NCI-H2081 treated with DMSO at 0.1 percent for 48 hours (cell line): Measurements from ENCODE around the gene SMARCA4.
A peak's percentile ranks its signal among the peaks of the same experiment; 100 is the strongest.

Experiments used
- DNase-seq: peaks from one replicate; lab custom pipeline; 2025; lab: John Stamatoyannopoulos, UW

Gene SMARCA4

DNA sequence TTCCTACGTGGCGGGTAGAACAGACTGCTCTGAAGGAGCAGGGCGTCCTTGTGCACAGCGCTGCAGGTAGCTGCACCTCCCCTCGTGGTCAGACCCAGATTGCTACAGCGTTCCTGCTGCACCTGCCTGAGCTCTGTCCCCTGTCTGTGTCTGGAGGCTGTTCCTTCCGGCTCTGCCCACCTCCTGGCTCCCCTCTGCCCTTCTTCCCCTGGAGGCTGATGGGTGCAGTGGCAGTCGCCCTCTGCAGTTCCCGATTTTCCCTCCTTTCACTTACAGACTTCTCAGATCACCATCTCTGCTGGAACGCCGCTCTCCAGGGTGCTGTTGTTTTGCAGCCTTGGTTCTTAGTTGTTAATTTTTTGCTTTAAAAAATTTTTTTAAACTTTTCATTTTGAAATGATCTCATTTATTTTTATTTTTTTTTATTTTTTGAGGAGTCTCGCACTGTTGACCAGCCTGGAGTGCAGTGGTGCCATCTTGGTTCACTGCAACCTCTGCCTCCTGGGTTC, 53.6 kb downstream of the SMARCA4 start:
- DNase-seq = no peak

DNA sequence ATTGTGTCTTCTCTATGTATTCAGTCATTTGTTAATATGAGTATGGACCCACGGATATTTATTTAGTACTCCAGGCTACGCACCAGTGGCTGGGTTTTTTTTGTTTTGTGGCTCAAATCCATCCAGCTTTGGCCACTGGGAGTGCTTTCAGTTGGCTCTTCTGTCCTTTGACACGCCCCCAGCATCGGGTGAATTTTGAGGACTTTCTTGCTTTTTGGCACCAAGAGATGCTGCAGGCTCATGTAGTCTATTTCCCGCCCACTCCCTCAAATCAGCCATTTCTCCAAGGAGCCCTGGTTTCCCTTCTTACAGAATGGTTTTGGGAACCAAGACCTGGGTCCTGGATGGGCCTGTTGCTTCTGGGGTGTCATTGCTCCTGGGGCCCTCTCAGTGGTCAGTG, 55.8 kb downstream of the SMARCA4 start:
- DNase-seq = no peak

DNA sequence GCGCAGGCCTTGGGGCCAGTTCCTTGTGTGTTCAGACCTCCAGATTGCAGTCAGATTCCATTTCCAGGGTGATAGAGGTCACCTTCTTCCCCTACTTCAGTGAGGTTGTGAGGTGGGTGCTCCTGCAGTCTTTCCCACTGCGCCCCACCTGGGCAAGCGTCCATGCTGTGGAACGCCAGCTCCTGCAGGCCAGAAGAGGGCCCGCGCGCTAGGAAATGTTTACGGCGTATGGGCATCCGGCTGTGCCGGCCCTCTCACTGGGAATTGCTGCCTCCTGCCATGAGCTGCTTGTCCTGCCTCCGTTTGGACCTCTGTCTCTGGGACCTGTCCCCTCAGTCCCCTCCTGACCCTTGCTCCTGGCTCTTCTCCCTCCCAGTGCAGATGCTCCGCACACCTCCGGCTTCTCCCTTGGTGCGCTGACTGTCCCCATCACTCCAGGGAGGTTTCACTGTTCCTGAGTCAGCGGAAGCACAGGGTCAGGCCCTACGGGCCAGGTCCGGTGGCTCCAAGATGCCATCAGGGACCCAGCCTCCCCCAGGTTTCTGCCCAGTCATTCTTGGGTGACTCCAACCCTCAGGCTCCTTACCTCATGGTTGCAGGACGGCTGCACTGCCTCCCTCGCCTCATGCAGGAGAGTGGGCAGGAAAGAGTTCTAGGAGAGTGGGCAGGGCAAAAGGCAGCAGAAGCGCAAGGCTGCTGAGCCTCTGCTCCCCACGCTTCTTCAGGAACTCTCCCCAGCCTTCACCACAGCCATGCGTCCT, 56.6 kb downstream of the SMARCA4 start:
- no peak for DNase-seq

DNA sequence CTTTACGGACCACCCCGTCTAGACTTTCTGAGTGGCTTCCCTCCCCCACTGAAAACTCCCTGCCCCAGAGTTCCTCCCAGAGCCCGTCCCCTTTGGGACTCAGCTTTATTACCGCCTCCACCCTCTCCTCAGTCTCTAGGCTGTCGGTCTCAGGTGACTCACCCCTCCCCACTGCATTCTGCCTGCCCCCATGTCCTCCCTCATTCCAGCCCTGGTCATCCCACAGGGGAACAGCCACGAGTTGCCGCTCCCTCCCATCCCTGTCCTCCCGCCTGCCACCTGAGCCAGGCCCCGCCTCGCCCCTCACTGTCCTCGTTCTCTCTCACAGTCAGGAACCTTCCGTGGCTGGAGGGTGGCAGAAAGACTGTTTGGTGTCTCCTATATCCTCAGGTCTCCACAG, 57.3 kb downstream of the SMARCA4 start:
- DNase-seq = no peak

DNA sequence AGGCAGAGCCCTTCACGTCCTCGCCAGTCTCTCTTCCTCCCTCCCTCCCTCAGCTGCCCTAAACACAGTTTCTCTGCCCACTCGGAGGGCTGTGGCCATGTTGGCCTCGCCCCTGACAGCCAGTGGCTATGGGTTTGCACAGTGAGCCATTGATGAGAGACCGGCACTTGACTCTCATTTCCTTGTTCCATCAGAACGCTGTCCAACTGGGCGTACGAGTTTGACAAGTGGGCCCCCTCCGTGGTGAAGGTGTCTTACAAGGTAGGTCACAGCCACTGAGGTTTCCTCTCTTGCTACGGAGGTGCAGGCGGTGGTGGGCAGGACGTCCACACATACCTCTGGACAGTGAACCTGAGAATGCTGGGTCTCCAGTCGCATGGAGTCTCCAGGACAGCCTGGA, 57.9 kb downstream of the SMARCA4 start:
- no peak for DNase-seq

DNA sequence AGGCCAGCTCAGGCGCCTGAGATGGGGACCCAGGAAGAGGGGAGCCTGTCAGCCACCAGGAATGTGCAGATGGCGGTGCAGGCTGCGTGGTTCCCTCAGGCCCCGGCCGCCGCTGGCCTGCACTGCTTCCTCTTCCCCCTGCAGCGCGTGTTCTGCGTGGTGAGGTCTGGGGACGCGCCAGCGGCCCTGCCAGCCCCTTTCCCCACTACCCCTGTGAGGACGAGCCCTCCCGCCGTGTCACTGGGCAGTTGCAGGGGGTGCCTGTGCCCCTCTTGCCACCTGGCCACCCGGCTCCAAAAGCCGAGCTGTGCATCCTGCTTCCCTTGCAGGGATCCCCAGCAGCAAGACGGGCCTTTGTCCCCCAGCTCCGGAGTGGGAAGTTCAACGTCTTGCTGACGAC, 58.4 kb downstream of the SMARCA4 start:
- DNase-seq = no peak

DNA sequence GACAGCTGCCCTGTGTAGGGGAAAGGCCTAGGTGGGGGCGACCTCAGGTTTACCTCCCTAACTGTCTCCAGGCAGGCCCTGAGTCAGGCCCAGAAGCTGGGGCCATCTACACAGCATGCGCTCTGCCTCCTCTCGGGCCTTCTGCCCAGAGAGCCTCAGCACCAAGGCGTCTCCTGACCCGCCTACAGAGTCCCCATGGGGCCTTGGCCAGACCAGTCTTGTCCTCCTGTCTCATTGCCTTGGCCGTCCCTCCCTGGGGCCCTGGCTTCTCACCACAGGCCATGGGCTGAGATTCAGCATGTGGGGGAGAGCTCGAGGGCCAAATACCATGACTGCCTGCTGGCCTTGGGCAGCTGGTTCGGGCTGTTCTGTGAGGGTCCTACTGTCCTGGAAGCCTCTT, 59.0 kb downstream of the SMARCA4 start:
- DNase-seq = no peak

DNA sequence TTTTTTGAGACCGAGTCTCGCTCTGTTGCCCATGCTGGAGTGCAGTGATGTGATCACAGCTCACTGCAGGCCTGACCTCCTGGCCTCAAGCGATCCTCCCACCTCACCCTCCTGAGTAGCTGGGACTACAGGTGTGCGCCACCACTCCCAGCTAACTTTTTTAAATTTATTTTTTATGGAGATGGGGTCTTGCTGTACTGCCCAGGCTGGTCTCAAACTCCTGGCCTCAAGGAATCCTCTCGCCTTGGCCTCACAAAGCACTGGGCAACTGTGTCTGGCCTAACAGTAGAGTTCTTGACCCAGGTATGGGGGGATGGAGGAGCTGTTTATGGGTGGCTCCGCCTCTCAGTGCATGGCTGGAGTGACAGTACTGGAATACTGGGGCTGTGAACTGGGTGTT, 59.6 kb downstream of the SMARCA4 start:
- no peak for DNase-seq

DNA sequence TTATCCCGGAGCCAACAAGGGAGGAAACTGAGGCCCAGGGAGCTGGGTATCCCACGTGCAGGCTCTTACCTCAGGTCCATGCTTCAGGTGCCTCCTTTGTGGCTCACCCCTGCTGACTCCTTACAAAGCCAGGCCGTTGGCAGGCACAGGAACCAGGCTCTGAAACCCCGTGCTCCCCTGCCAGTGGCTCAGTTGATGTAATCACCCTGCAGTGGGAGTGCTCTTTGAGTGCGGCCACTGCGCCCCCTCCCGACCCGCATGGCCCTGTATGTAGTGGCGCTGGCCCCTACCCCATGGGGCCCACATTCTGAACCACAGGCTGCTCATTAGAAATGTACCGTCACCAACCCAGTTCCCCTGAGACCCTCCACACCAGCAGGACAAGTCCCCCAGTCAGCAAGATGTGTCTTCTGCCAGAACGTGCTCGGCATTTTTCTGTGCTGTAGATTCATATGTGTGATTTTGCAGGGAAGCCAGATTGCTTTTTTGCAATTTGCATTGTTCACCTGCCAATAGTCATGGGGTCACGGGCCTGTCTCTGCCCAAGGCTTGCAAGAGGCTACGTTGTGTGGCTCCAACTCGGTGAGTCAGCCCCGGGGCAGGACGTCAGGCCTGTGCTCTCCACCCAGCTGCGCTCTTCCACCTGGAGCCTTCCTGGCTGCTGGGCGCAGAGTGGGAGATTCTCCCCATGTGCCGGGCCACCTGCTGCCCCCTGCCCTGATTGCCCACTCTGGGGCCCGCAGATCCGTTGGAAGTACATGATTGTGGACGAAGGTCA, 60.3 kb downstream of the SMARCA4 start:
- DNase-seq = no peak

DNA sequence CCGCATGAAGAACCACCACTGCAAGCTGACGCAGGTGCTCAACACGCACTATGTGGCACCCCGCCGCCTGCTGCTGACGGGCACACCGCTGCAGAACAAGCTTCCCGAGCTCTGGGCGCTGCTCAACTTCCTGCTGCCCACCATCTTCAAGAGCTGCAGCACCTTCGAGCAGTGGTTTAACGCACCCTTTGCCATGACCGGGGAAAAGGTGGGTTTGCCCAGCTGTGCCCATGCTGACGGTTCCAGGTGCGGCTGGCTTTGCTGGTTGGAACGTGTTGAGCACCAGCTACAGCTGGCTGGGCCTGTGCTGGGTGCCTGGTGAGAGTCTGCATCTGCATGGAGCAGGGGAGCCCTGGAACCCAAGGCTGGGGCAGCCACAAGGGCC, 60.9 kb downstream of the SMARCA4 start:
- DNase-seq = no peak

DNA sequence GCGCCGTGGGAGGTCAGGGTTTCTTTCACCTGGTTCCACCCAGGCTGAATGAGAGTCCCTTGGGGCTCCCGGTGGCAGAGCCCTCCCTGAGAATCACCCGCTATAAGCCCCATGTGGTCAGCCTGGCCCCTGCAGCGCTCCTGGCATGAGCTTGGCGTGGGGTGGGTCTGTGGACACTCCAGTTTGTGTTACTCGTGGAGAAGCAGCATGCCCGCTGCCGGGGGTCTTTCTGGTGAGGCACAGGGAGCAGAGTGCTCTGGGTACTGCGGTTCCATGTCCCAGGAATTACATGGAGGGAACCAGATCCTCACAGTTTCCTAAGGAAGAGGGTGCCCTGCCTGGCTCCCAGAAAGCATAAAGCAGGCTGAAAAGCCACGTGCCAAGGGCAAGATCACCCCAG, 62.2 kb downstream of the SMARCA4 start:
- DNase-seq = no peak

DNA sequence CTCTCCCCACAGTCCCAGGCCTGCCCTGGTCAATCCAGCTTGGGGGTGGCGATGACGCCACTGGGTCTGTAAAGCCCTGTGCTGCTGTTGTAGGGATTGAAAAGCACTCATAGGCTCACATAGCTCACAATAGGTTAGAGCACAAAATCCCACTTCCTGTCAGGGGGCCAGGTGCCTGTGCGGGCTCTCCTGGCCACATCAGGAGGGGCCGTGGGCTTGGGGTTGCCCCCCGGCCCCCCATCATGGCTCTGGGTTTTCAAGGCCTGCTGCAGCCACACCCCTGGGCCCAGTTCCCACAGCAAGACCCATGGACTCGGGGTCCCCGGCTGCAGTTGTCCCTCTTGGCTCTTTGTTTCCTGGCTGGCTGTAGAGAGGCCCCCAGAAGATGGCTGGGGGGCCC, 62.9 kb downstream of the SMARCA4 start:
- DNase-seq = no peak

DNA sequence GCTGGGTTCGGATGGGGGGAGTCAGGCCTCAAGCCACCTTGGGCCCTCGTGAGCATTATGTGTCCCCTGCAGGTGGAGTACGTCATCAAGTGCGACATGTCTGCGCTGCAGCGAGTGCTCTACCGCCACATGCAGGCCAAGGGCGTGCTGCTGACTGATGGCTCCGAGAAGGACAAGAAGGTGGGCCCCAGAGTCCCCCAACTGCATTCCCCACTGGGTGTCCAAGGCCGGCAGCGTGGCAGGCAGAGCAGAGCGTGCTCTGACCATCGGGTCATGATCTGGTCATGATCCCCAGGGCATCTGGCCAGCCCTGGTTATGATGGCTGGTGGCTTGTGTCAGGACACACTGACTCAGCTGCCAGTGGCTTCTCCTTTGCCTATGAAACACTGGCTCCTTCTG, 63.4 kb downstream of the SMARCA4 start:
- DNase-seq = no peak

DNA sequence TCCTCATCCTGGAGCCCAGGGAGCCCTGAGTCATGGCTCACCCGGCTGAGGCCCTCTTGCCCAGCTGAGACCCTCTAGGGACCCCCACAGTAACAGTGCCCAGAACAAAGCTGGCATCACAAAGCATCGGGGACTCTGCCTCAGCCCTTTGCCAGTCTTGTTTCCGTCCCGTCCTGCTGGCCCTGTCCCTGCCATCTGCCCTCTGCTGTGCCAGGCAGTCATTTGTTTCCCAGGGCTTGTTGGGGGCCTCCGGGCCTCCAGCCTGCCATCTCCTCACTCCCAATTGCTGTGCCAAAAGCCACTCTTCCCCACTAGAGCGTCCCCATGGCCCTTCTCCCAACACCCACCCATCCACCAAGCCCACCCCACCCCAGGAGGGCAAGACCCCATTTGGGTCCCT, 64.2 kb downstream of the SMARCA4 start:
- DNase-seq = no peak

DNA sequence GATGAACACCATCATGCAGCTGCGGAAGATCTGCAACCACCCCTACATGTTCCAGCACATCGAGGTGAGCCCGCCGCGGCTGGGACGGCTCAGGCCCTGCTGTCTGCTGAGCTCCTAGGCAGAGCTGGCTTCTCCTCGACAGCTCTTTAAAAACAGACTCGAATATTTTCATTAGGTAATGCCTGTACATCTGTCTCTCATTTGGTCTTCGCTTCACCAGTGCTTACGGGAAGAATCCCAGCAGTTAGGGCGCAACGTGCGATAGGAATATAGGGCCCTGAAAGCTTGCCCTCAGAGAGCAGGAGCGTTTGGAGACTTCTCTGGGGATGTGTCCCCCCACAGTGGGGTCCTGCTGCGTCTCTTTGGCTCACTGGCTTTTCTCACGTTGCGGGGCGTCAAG, 64.6 kb downstream of the SMARCA4 start:
- no peak for DNase-seq

DNA sequence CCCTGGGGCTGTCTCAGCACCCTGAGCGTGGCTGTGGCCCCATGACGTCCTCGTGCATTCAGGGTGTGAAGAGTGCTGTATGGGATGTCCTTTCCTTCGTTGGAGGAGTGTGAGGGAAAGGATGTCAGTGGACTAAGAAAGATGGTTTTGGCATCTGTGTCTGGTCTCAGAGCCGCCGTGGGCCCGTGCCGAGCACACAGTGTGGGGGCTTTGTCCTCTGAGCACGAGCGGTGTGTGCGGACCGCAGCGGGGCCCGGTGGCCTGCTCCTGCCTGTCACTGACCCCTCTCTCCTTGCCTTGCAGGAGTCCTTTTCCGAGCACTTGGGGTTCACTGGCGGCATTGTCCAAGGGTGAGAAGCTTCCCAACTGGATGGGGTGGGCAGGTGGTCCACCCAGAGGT, 65.2 kb downstream of the SMARCA4 start:
- no peak for DNase-seq

DNA sequence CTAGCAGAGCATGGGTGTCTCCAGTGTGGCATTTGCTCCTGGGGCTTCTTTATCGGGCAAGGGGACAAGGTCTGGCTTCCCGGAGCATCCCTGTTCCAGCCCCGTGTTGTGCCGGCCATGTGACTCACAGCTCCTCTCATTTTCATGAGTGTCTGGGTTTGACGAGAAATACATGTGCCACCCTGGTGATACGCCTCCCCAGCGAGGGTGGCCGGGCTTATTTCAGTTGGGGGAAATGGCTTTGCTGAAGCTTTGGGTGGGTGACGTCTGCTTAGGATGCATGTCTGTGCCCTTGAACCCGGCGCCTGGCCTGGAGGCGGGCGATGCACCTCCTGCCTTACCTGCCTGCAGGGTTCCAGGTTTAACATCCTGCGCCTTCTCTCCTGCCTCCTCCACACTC, 66.6 kb downstream of the SMARCA4 start:
- DNase-seq = no peak

DNA sequence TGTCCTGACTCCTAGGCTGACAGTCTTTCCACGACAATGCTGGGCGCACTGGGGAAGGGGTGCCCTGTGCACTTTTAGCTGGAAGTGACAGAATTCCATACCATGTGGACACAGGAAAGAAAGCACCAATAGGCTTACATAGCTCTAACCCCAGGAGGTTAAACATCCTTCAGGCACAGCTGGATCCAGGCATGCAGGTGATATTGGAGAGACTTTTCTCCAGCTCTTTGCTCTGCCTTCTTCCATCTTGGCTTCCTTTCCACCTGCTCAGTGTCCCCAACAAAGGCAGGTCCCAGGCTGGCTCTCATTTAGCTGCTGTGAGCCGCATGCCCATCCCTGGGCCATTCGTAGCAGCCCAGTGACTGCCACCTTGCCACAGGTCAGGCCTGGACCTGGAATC, 67.3 kb downstream of the SMARCA4 start:
- DNase-seq = no peak

DNA sequence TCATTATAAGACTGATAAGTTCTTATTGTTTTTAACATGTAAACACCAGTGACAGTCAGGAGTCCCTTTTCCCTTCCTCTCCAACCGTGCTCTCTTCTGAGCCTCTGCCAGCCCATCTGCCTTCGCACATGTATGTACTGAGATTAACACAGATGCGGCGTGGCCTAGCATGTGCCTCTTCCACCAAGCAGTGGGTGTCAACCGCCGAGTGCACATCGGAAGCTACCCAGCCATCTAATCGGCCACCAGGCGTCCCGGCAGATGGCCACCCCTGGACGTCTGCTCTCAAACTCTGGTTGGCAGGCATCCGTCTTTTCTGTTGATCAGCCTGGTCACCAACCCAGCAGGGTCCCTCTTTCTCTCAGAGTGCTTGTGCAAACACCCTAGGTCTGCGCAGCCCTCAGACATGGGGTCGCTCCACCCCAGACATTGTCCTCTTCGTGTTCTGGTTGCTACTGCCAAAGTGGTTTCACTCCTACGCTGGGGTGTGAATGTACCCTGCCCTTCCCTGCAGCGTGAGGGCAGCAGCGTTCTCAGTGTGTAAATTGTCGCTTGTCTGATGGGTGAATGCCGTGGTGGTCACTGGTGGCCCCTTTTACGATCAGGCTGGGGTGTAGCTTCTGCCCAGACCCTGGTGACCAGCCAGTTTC, 70.7 kb downstream of the SMARCA4 start:
- peak; percentile 18 for DNase-seq

DNA sequence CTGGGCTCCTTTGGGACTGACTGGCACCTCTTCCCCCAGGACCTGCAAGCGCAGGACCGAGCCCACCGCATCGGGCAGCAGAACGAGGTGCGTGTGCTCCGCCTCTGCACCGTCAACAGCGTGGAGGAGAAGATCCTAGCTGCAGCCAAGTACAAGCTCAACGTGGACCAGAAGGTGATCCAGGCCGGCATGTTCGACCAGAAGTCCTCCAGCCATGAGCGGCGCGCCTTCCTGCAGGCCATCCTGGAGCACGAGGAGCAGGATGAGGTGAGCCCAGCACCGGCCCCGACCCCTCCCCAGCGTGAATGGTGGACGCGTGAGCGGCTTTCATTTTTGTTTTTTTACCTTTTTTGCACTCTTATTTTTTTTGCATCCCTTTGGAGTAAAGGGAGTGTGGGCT, 72.4 kb downstream of the SMARCA4 start:
- DNase-seq = no peak

DNA sequence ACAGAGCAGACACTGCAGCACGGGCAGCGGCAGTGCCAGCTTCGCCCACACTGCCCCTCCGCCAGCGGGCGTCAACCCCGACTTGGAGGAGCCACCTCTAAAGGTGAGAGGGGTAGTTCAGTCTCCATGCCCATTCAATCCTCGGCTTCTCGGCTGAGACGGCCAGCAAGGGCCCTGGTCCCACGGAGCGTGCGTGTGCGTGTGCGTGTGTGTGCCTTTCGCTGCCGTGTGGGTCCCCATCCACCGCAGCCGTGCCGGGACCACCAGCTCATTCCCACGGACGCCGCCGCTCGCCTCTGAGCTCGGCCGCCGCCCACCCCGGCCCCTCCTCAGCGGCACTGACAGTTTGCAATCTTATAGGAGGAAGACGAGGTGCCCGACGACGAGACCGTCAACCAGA, 72.9 kb downstream of the SMARCA4 start:
- no peak for DNase-seq

DNA sequence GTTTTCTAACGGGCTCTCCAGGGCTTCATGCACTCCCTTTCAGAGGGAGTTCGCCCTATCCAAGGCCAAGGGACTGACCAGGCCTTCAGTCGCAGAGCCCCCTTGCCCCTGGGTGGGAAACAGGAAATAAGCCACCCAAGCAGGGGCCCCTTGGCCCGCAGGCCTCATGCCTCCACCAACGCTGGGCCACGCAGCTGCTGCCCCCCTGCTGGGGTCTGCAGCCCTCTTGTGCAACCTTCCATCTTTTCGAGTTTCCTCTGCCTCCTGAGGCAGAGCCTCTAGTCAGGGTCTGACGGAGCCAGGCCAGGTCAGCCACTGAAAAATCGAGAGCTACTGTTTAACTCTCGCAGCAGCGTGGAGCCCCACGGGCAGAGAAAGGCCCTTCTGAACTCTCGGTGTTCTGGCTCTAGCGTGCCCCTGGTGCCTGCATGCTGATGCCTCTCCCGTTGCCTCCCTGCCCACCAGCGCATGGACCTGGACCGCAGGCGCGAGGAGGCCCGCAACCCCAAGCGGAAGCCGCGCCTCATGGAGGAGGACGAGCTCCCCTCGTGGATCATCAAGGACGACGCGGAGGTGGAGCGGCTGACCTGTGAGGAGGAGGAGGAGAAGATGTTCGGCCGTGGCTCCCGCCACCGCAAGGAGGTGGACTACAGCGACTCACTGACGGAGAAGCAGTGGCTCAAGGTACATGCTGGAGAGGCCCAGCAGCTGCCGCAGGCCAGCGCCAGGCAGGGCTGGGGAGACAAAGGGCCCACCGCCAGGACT, 73.8 kb downstream of the SMARCA4 start:
- no peak for DNase-seq
